ENCODE data around the gene TMEM150B.

DNA sequence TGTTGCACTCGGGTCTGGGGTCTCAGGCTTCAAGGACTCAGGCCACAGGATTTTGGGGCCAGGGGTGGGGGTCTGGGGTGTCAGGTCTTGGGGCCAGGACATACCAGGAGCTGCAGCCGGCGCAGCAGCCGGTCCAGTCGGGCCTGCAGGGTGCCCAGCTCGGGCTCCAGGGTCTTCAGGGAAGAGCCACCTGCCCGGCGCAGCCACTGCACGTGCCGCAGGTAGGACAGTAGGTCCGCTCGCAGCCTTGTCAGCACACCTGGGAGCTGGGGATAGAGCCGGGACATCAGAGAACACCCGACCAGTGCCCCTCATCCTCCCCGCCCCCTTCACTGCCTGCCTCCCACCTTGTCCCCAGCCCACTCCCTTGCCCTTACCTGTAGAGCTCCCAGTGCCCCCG, 43.0 kb upstream of the TMEM150B start:
- TF ChIP-seq, protein P1, sequence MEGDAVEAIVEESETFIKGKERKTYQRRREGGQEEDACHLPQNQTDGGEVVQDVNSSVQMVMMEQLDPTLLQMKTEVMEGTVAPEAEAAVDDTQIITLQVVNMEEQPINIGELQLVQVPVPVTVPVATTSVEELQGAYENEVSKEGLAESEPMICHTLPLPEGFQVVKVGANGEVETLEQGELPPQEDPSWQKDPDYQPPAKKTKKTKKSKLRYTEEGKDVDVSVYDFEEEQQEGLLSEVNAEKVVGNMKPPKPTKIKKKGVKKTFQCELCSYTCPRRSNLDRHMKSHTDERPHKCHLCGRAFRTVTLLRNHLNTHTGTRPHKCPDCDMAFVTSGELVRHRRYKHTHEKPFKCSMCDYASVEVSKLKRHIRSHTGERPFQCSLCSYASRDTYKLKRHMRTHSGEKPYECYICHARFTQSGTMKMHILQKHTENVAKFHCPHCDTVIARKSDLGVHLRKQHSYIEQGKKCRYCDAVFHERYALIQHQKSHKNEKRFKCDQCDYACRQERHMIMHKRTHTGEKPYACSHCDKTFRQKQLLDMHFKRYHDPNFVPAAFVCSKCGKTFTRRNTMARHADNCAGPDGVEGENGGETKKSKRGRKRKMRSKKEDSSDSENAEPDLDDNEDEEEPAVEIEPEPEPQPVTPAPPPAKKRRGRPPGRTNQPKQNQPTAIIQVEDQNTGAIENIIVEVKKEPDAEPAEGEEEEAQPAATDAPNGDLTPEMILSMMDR (IDR thresholded peaks at IDR 0.05) = no peak
- no peak for TF ChIP-seq EZH2phosphoT487 (IDR thresholded peaks at IDR 0.05)
- no peak for TF ChIP-seq EZH2 (IDR thresholded peaks at IDR 0.05)
